GM19463 (cell line): ENCODE data around the gene DHRS1.

Source experiments
- ATAC-seq: cut with Tn5 transposase; IDR thresholded peaks from one replicate; pipeline ENCODE4 v1.9.1; 2021; ENCODE audit warnings: mild to moderate bottlenecking, moderate library complexity; ENCODE audit not compliant: unreplicated experiment

The DHRS1 gene

GRCh38 chr14:24285351-24285750 is 14.2 kb downstream of the DHRS1 start:
- ATAC-seq, result no peak

- ATAC-seq, result no peak
Measured at GRCh38 chr14:24284501-24285035, 15.0 kb downstream of the DHRS1 start.

GRCh38 chr14:24283796-24284460 is 15.7 kb downstream of the DHRS1 start:
- no peak for ATAC-seq

GRCh38 chr14:24282736-24283135 is 16.8 kb downstream of the DHRS1 start:
- ATAC-seq, result no peak

- no peak for ATAC-seq
Measured at GRCh38 chr14:24281636-24282035, 17.9 kb downstream of the DHRS1 start.

GRCh38 chr14:24280797-24281460 is 18.7 kb downstream of the DHRS1 start:
- ATAC-seq, result no peak

- ATAC-seq, result peak; percentile 79
Measured at GRCh38 chr14:24279301-24280186, 20.0 kb downstream of the DHRS1 start.

GRCh38 chr14:24278424-24278823 is 21.2 kb downstream of the DHRS1 start:
- ATAC-seq, result no peak

GRCh38 chr14:24277606-24278321 is 21.8 kb downstream of the DHRS1 start:
- no peak for ATAC-seq

- ATAC-seq, result no peak
Measured at GRCh38 chr14:24277071-24277470, 22.5 kb downstream of the DHRS1 start.

GRCh38 chr14:24274101-24274543 is 25.5 kb downstream of the DHRS1 start:
- ATAC-seq, result peak; percentile 39

- ATAC-seq, result no peak
Measured at GRCh38 chr14:24273422-24273998, 26.1 kb downstream of the DHRS1 start.

- no peak for ATAC-seq
Measured at GRCh38 chr14:24272467-24272866, 27.1 kb downstream of the DHRS1 start.

- ATAC-seq, result no peak
Measured at GRCh38 chr14:24271834-24272263, 27.7 kb downstream of the DHRS1 start.

- peak; percentile 83 for ATAC-seq
Measured at GRCh38 chr14:24271134-24271833, 28.3 kb downstream of the DHRS1 start, which contains the start of gene RABGGTA. TSS of gene RABGGTA (minus strand) at chr14:24271597. CDS start at chr14:24271115, 482 bp downstream.

- no peak for ATAC-seq
Measured at GRCh38 chr14:24270537-24271133, 28.9 kb downstream of the DHRS1 start.

GRCh38 chr14:24269910-24270536 is 29.6 kb downstream of the DHRS1 start:
- no peak for ATAC-seq

- no peak for ATAC-seq
Measured at GRCh38 chr14:24269368-24269767, 30.2 kb downstream of the DHRS1 start.

- ATAC-seq, result no peak
Measured at GRCh38 chr14:24268225-24268624, 31.4 kb downstream of the DHRS1 start.
